Measurements from ENCODE around the gene IL3. TPM values are rescaled to one million over a fixed set of nuclear protein-coding genes. Genes with fewer than 3 reads are reported as not detected.

IL3 gene
- total and polyA plus RNA-seq, 11 donors, result not detected

GRCh38 chr5:132027027-132027426 is 33.4 kb upstream of the IL3 start:
- 70 to 93% (median 84%) methylated on average over 2 of the region's 2 CpGs for WGBS, 4 donors
- H3K27me3 ChIP-seq, result peaks cover 0 to 4% (median 0%) of the 10 kb centered on the region in 9 donors
- no peak overlapping the region for H3K27ac ChIP-seq
- H3K4me3 ChIP-seq, result no peak overlapping the region
- DNase-seq (no peak), ATAC-seq (peak in 1 of 4 donors; percentile 10)
- no peak for TF ChIP-seq POLR2A (IDR thresholded peaks at IDR 0.05)
- no peak for TF ChIP-seq CTCF (IDR thresholded peaks at IDR 0.05)
- intact Hi-C loops (cut with DNase I), result no loop called here
- H3K4me1 ChIP-seq, result no peaks in the 10 kb centered on the region
- no peaks in the 10 kb centered on the region for H3K9me3 ChIP-seq
- H3K36me3 ChIP-seq, result no peaks in the 10 kb centered on the region

GRCh38 chr5:132029609-132030330 is 30.7 kb upstream of the IL3 start:
- H3K27me3 ChIP-seq, result peaks cover 0 to 4% (median 0%) of the 10 kb centered on the region in 9 donors
- H3K27ac ChIP-seq, result no peak overlapping the region
- 72 to 79% (median 75%) methylated on average over 4 of the region's 4 CpGs for WGBS, 4 donors
- H3K4me1 ChIP-seq, result no peaks in the 10 kb centered on the region
- DNase-seq (no peak), ATAC-seq (no peak)
- peaks cover 0 to 10% (median 0%) of the 10 kb centered on the region in 12 donors for H3K9me3 ChIP-seq
- TF ChIP-seq CTCF (IDR thresholded peaks at IDR 0.05), result no peak
- TF ChIP-seq POLR2A (IDR thresholded peaks at IDR 0.05), result no peak
- no peaks in the 10 kb centered on the region for H3K36me3 ChIP-seq
- intact Hi-C loops (cut with DNase I), result no loop called here
- no peak overlapping the region for H3K4me3 ChIP-seq

- H3K4me3 ChIP-seq, result no peak overlapping the region
- TF ChIP-seq POLR2A (IDR thresholded peaks at IDR 0.05) (no peak), CTCF (IDR thresholded peaks at IDR 0.05) (no peak)
- H3K27ac ChIP-seq, result no peak overlapping the region
- ATAC-seq, result no peak
- no peak for DNase-seq
- H3K9me3 ChIP-seq, result peaks cover 0 to 10% (median 0%) of the 10 kb centered on the region in 12 donors
- WGBS, 4 donors, result 84 to 93% (median 89%) methylated on average over 2 of the region's 2 CpGs
- H3K4me1 ChIP-seq, result no peaks in the 10 kb centered on the region
- intact Hi-C loops (cut with DNase I), result no loop called here
- no peaks in the 10 kb centered on the region for H3K36me3 ChIP-seq
- peaks cover 0 to 4% (median 0%) of the 10 kb centered on the region in 9 donors for H3K27me3 ChIP-seq
Observed at GRCh38 chr5:132030610-132031009, 29.8 kb upstream of the IL3 start.

GRCh38 chr5:132032196-132032595 is 28.3 kb upstream of the IL3 start:
- intact Hi-C loops (cut with DNase I), result no loop called here
- ATAC-seq, result no peak
- no peak overlapping the region for H3K27ac ChIP-seq
- no peak for DNase-seq
- TF ChIP-seq CTCF (IDR thresholded peaks at IDR 0.05) (no peak), POLR2A (IDR thresholded peaks at IDR 0.05) (no peak)
- H3K27me3 ChIP-seq, result peaks cover 0 to 4% (median 0%) of the 10 kb centered on the region in 9 donors
- peaks cover 0 to 10% (median 0%) of the 10 kb centered on the region in 12 donors for H3K9me3 ChIP-seq
- H3K4me3 ChIP-seq, result no peak overlapping the region
- no peaks in the 10 kb centered on the region for H3K4me1 ChIP-seq
- no peaks in the 10 kb centered on the region for H3K36me3 ChIP-seq
